K562 (cell line): ENCODE results near the gene SLC25A21. TPM values are rescaled to one million over a fixed set of nuclear protein-coding genes. Genes with fewer than 3 reads are reported as not detected.

Experiments used
- BHLHE40 ChIP-seq: IDR thresholded peaks from 2 replicates; pipeline ENCODE4 v1.6.1; 2011; ENCODE audit warnings: low read length, improper control_type of control experiment
- BRF1 ChIP-seq: IDR thresholded peaks from 3 replicates; pipeline ENCODE4 v1.6.1; 2011; ENCODE audit warnings: borderline replicate concordance, mild to moderate bottlenecking; ENCODE audit not compliant: insufficient read length; ENCODE audit errors: extremely low read depth
- COPS2 ChIP-seq: fragments of 450-650 bp; conservative IDR thresholded peaks from 2 replicates; pipeline ENCODE4 v1.6.1; 2016; ENCODE audit warnings: mild to moderate bottlenecking, moderate library complexity
- CXXC5 ChIP-seq: fragments of 250-450 bp; sonication (Bioruptor Pico); IDR thresholded peaks from 2 replicates; pipeline ENCODE4 v1.8.0; 2022; ENCODE audit warnings: inconsistent platforms, mild to moderate bottlenecking, moderate library complexity
- DMBX1 ChIP-seq: fragments of 250-450 bp; sonication (Bioruptor Pico); IDR thresholded peaks from 2 replicates; pipeline ENCODE4 v1.8.0; 2022; ENCODE audit warnings: inconsistent platforms, mild to moderate bottlenecking, moderate library complexity, borderline replicate concordance
- FOXJ3 ChIP-seq: sonication (generic); formaldehyde crosslinking; IDR thresholded peaks from 2 replicates; pipeline ENCODE4 v1.4.0; 2020; ENCODE audit warnings: mild to moderate bottlenecking, missing genetic modification reagents
- GABPB1 ChIP-seq: sonication (generic); formaldehyde crosslinking; IDR thresholded peaks from 2 replicates; pipeline ENCODE4 v1.8.0; 2022; ENCODE audit warnings: mild to moderate bottlenecking, missing genetic modification reagents
- KLF16 ChIP-seq: IDR thresholded peaks from 2 replicates; pipeline ENCODE4 v1.6.1; 2016; ENCODE audit warnings: antibody characterized with exemption
- LEF1 ChIP-seq: fragments of 450-650 bp; IDR thresholded peaks from 2 replicates; pipeline ENCODE4 v1.6.1; 2016; ENCODE audit warnings: mild to moderate bottlenecking
- MECOM ChIP-seq: fragments of 250-450 bp; sonication (Bioruptor Pico); IDR thresholded peaks from 2 replicates; pipeline ENCODE4 v1.8.0; 2022; ENCODE audit warnings: inconsistent platforms
- NCOR1 ChIP-seq: fragments of 450-650 bp; IDR thresholded peaks from 2 replicates; pipeline ENCODE4 v1.6.1; 2016; ENCODE audit warnings: mild to moderate bottlenecking, moderate library complexity
- RCOR1 ChIP-seq, 2 experiments: IDR thresholded peaks; 2 replicates each; pipeline ENCODE4 v1.6.1; 2012; ENCODE audit warnings: low read depth in 2 of 2, low read length in 2 of 2, borderline replicate concordance in 1 of 2, improper control_type of control experiment in 1 of 2
- SMAD2 ChIP-seq: fragments of 150-350 bp; IDR thresholded peaks from 2 replicates; pipeline ENCODE4 v1.6.1; 2014; ENCODE audit warnings: low read depth, mild to moderate bottlenecking, low read length
- SMAD3 ChIP-seq: fragments of 450-650 bp; formaldehyde crosslinking; conservative IDR thresholded peaks from 2 replicates; pipeline ENCODE4 v1.4.0; 2020; ENCODE audit warnings: mild to moderate bottlenecking
- SMARCB1 ChIP-seq: IDR thresholded peaks from 2 replicates; pipeline ENCODE4 v1.6.1; 2011; ENCODE audit warnings: improper control_type of control experiment, low read depth; ENCODE audit not compliant: insufficient read length
- TEAD4 ChIP-seq, 2 experiments: sonication (generic) in 1 of 2; formaldehyde crosslinking in 1 of 2; IDR thresholded peaks; 2 replicates each; pipeline versions ENCODE4 v1.6.1 to v1.8.0; 2012 to 2022; ENCODE audit warnings: borderline replicate concordance in 1 of 2, inconsistent platforms in 1 of 2, low read length in 1 of 2, mild to moderate bottlenecking in 1 of 2, missing genetic modification reagents in 1 of 2
- ZFP1 ChIP-seq: fragments of 450-650 bp; formaldehyde crosslinking; IDR thresholded peaks from 2 replicates; pipeline ENCODE4 v1.4.0; 2020; ENCODE audit warnings: mild to moderate bottlenecking, mixed read lengths
- ZNF282 ChIP-seq: sonication (generic); formaldehyde crosslinking; IDR thresholded peaks from 2 replicates; pipeline ENCODE4 v1.8.1; 2023; ENCODE audit warnings: missing genetic modification reagents
- ZNF408 ChIP-seq: fragments of 250-450 bp; sonication (Bioruptor Pico); IDR thresholded peaks from 2 replicates; pipeline ENCODE4 v1.4.0; 2020; ENCODE audit warnings: low read depth, mild to moderate bottlenecking, moderate library complexity
- ZNF583 ChIP-seq: fragments of 250-450 bp; sonication (Bioruptor Pico); IDR thresholded peaks from 2 replicates; pipeline ENCODE4 v1.4.0; 2020
- ZNF584 ChIP-seq: fragments of 200-800 bp; sonication (Bioruptor generic); IDR thresholded peaks from 2 replicates; pipeline ENCODE4 v1.6.1; 2016; ENCODE audit warnings: low read depth, mild to moderate bottlenecking, missing genetic modification characterization, missing compliant biosample characterization
- polyA plus RNA-seq, 8 experiments: library from polyadenylated mRNA; depleted of rRNA in 4 of 8; stranded (reverse) in 5 of 8; unstranded in 3 of 8; fragments of >200 nt; fragmentation: Nextera tagmentation in 2 of 8; fragmentation: Illumina TruSeq in 1 of 8; extraction: Ambion mirVana in 2 of 8; extraction: Trizol in 1 of 8; gene quantifications; 2 replicates each; pipeline versions ENCODE4 v1.2.1 to v1.2.3, GENCODE V29; 2011 to 2014; ENCODE audit warnings: inconsistent platforms in 1 of 8, missing spikeins in 1 of 8
- total RNA-seq, 7 experiments: library from RNA; depleted of rRNA in 6 of 7; stranded (reverse); fragments of >200 nt in 6 of 7; fragmentation: Illumina TruSeq in 2 of 7; extraction: Trizol in 2 of 7; gene quantifications; 2 replicates each; pipeline versions ENCODE4 v1.2.1 to v1.2.3, GENCODE V29; 2011 to 2021; ENCODE audit warnings: low replicate concordance in 1 of 7
- TF ChIP-seq, protein P1 (sequence below): sonication (generic); formaldehyde crosslinking; IDR thresholded peaks from 2 replicates; pipeline ENCODE4 v1.4.0; 2020; ENCODE audit warnings: mild to moderate bottlenecking, missing genetic modification reagents
- TF ChIP-seq, protein P2 (sequence below): fragments of 450-650 bp; formaldehyde crosslinking; conservative IDR thresholded peaks from 2 replicates; pipeline ENCODE4 v1.4.0; 2022; ENCODE audit warnings: mild to moderate bottlenecking, missing genetic modification characterization
- TF ChIP-seq, protein P3 (sequence below): IDR thresholded peaks from 3 replicates; pipeline ENCODE4 v1.6.1; 2011; ENCODE audit warnings: borderline replicate concordance, mild to moderate bottlenecking, moderate library complexity; ENCODE audit not compliant: insufficient read length; ENCODE audit errors: extremely low read depth

SLC25A21 gene
- total and polyA plus RNA-seq, 9 of the 15 experiments (the other 6 are each of a cell fraction or from before 2014, with no cell fraction given): 15.2 to 46.7 (median 28.7) TPM

DNA sequence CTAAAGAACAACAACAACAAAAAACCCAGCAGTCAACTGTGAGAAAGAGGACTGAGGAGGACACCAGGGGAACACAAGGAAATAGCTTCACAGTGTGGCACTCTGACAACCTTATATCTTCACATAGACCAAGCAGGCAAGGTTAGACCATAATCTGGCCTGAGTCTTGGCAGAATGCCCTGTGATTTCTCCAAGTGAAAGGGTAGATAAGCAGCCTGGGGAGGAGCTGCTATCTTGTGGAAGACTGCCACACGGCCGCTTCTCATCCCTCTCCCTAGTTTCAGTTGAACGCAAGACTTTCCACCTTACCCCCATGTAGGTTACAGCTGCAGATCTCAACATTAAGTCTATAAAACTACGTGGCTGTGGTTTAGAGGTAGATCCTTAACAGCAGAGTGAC, 3.7 kb downstream of the SLC25A21 start (continued):
- peak; percentile 39; the same call in 1 of the 2 replicates for TF ChIP-seq BHLHE40
- no peak for TF ChIP-seq COPS2
- TF ChIP-seq, protein P1, sequence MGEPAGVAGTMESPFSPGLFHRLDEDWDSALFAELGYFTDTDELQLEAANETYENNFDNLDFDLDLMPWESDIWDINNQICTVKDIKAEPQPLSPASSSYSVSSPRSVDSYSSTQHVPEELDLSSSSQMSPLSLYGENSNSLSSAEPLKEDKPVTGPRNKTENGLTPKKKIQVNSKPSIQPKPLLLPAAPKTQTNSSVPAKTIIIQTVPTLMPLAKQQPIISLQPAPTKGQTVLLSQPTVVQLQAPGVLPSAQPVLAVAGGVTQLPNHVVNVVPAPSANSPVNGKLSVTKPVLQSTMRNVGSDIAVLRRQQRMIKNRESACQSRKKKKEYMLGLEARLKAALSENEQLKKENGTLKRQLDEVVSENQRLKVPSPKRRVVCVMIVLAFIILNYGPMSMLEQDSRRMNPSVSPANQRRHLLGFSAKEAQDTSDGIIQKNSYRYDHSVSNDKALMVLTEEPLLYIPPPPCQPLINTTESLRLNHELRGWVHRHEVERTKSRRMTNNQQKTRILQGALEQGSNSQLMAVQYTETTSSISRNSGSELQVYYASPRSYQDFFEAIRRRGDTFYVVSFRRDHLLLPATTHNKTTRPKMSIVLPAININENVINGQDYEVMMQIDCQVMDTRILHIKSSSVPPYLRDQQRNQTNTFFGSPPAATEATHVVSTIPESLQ (CRISPR knock-in tag): no peak
- peak; percentile 73 for TF ChIP-seq MECOM (CRISPR knock-in tag)
- no peak for TF ChIP-seq DMBX1 (CRISPR knock-in tag)
- peak; percentile 57; the same call in 1 of the 2 replicates for TF ChIP-seq LEF1
- peak; percentile 86 for TF ChIP-seq NCOR1
- TF ChIP-seq SMAD2: no peak
- no peak for TF ChIP-seq SMAD3 (CRISPR knock-in tag)
- TF ChIP-seq RCOR1 (IDR thresholded peaks at IDR 0.05; ENCODE audit: borderline replicate concordance in 1 of 2, low read depth in 2 of 2, low read length in 2 of 2): peak; percentile 49 to 84; a peak in 3 of 4 replicates
- TF ChIP-seq GABPB1 (CRISPR knock-in tag): no peak
- TF ChIP-seq ZFP1 (CRISPR knock-in tag): no peak
- TF ChIP-seq ZNF583 (CRISPR knock-in tag): no peak
- peak; percentile 45 for TF ChIP-seq CXXC5
- TF ChIP-seq, protein P2, sequence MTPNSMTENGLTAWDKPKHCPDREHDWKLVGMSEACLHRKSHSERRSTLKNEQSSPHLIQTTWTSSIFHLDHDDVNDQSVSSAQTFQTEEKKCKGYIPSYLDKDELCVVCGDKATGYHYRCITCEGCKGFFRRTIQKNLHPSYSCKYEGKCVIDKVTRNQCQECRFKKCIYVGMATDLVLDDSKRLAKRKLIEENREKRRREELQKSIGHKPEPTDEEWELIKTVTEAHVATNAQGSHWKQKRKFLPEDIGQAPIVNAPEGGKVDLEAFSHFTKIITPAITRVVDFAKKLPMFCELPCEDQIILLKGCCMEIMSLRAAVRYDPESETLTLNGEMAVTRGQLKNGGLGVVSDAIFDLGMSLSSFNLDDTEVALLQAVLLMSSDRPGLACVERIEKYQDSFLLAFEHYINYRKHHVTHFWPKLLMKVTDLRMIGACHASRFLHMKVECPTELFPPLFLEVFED: no peak
- no peak for TF ChIP-seq SMARCB1
- TF ChIP-seq KLF16: peak; percentile 76; the same call in 1 of the 2 replicates
- TF ChIP-seq BRF1: no peak
- 0 out of 2 replicates have a peak, but pooled peaks have one; percentile 57 for TF ChIP-seq ZNF584 (CRISPR knock-in tag)
- TF ChIP-seq TEAD4 (IDR thresholded peaks at IDR 0.05; ENCODE audit: low read length): peak; percentile 87
- TF ChIP-seq TEAD4 (CRISPR knock-in tag; IDR thresholded peaks at IDR 0.05; ENCODE audit: borderline replicate concordance): no peak
- TF ChIP-seq ZNF408 (CRISPR knock-in tag): no peak
- TF ChIP-seq, protein P3, sequence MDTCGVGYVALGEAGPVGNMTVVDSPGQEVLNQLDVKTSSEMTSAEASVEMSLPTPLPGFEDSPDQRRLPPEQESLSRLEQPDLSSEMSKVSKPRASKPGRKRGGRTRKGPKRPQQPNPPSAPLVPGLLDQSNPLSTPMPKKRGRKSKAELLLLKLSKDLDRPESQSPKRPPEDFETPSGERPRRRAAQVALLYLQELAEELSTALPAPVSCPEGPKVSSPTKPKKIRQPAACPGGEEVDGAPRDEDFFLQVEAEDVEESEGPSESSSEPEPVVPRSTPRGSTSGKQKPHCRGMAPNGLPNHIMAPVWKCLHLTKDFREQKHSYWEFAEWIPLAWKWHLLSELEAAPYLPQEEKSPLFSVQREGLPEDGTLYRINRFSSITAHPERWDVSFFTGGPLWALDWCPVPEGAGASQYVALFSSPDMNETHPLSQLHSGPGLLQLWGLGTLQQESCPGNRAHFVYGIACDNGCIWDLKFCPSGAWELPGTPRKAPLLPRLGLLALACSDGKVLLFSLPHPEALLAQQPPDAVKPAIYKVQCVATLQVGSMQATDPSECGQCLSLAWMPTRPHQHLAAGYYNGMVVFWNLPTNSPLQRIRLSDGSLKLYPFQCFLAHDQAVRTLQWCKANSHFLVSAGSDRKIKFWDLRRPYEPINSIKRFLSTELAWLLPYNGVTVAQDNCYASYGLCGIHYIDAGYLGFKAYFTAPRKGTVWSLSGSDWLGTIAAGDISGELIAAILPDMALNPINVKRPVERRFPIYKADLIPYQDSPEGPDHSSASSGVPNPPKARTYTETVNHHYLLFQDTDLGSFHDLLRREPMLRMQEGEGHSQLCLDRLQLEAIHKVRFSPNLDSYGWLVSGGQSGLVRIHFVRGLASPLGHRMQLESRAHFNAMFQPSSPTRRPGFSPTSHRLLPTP: no peak
- no peak for TF ChIP-seq ZNF282
- TF ChIP-seq FOXJ3 (CRISPR knock-in tag): no peak
